GM12878 (cell line): ENCODE data around the gene LRP8. TPM values are rescaled to one million over a fixed set of nuclear protein-coding genes. Genes with fewer than 3 reads are reported as not detected.

ENCODE experiments used
- ATAC-seq: fragments of 200-7000 bp; cut with Tn5 transposase; 3 replicates; pipeline ENCODE4 v1.9.1; 2020; ENCODE audit warnings: mild to moderate bottlenecking, moderate library complexity
- BruUV-seq: library from RNA; stranded (reverse); fragments of 400-500 nt; replicated peaks from 2 replicates; lab custom pipeline; 2021; lab: Mats Ljungman, UMichigan
- CTCF ChIA-PET: fragments of 300-600 bp; sonication (Branson Sonifier 250); formaldehyde crosslinking; extraction: SDS; loops from one replicate; lab custom pipeline; 2021; ENCODE audit warnings: inconsistent platforms; lab: Yijun Ruan, JAX
- POLR2A ChIA-PET: fragments of 350-600 bp; formaldehyde crosslinking; extraction: SDS; loops from one replicate; lab custom pipeline; 2021; ENCODE audit warnings: inconsistent platforms; lab: Charles Lee
- RAD21 ChIA-PET: fragments of 300-600 bp; sonication (Branson Sonifier 250); formaldehyde crosslinking; loops from one replicate; lab custom pipeline; 2023; ENCODE audit warnings: antibody characterized with exemption; ENCODE audit not compliant: unreplicated experiment; lab: Charles Lee
- SMC1A ChIA-PET: fragments of 300-600 bp; sonication (Branson Sonifier 250); formaldehyde crosslinking; loops from one replicate; lab custom pipeline; 2023; ENCODE audit not compliant: unreplicated experiment, uncharacterized antibody; lab: Charles Lee
- DNase-seq: peaks from one replicate; pipeline ENCODE4 v3.0.0-alpha.2; 2011; ENCODE audit warnings: low read depth, low spot score
- FAIRE-seq: peaks from 3 replicates; lab custom pipeline; 2011; peaks lifted over from hg19 to GRCh38; lab: Jason Lieb, UNC
- H2AFZ ChIP-seq: 2 replicates; pipeline ENCODE4 v1.6.0; 2011; ENCODE audit warnings: low read depth, low read length, control low read depth; ENCODE audit not compliant: control insufficient read depth
- H3K27ac ChIP-seq: 2 replicates; pipeline ENCODE4 v1.5.1; 2011; ENCODE audit warnings: control low read depth; ENCODE audit not compliant: control insufficient read depth, insufficient read depth
- H3K27me3 ChIP-seq, 2 experiments: replicated peaks in 1 of 2; 2 replicates each; pipeline versions ENCODE4 v1.6.0 to v1.6.1; 2011; ENCODE audit warnings: low read length in 1 of 2; ENCODE audit not compliant: control insufficient read depth in 2 of 2, insufficient read depth in 2 of 2
- H3K36me3 ChIP-seq, 2 experiments: 2 replicates each; pipeline ENCODE4 v1.5.1; 2011; ENCODE audit warnings: low read length in 1 of 2; ENCODE audit not compliant: control insufficient read depth in 2 of 2, insufficient read depth in 2 of 2
- H3K4me1 ChIP-seq: 2 replicates; pipeline ENCODE4 v1.6.1; 2011; ENCODE audit warnings: mild to moderate bottlenecking, low read length, moderate library complexity, mixed read lengths; ENCODE audit not compliant: control insufficient read depth, insufficient read depth
- H3K4me2 ChIP-seq: 2 replicates; pipeline ENCODE4 v1.6.0; 2011; ENCODE audit warnings: control low read depth; ENCODE audit not compliant: control insufficient read depth, insufficient read depth
- H3K4me3 ChIP-seq: fragments of 200-600 bp; sonication (generic); 2 replicates; pipeline ENCODE4 v1.5.1; 2016
- H3K79me2 ChIP-seq: 2 replicates; pipeline ENCODE4 v1.6.0; 2011; ENCODE audit warnings: low read length; ENCODE audit not compliant: control insufficient read depth, insufficient read depth
- H3K9ac ChIP-seq: 2 replicates; pipeline ENCODE4 v1.8.0; 2011; ENCODE audit warnings: low read length, control low read depth, mixed read lengths; ENCODE audit not compliant: control insufficient read depth, insufficient read depth
- H3K9me3 ChIP-seq: replicated peaks from 3 replicates; pipeline ENCODE4 v1.5.1; 2011; ENCODE audit warnings: mild to moderate bottlenecking, low read length; ENCODE audit not compliant: control insufficient read depth, insufficient read depth
- H4K20me1 ChIP-seq: 2 replicates; pipeline ENCODE4 v1.6.0; 2011; ENCODE audit not compliant: control insufficient read depth, insufficient read depth
- ATF7 ChIP-seq: fragments of 450-650 bp; IDR thresholded peaks from 2 replicates; pipeline ENCODE4 v1.6.1; 2016; ENCODE audit warnings: low read depth, mild to moderate bottlenecking
- BCL11A ChIP-seq: IDR thresholded peaks from 2 replicates; pipeline ENCODE4 v1.6.1; 2011; ENCODE audit warnings: low read depth, low read length
- BHLHE40 ChIP-seq, 2 experiments: fragments of 450-650 bp in 1 of 2; IDR thresholded peaks; 2 replicates each; pipeline ENCODE4 v1.6.1; 2011 to 2017; ENCODE audit warnings: low read depth in 2 of 2, borderline replicate concordance in 1 of 2, improper control_type of control experiment in 1 of 2, low read length in 1 of 2, mild to moderate bottlenecking in 1 of 2
- BRCA1 ChIP-seq: IDR thresholded peaks from 2 replicates; pipeline ENCODE4 v1.6.1; 2011; ENCODE audit warnings: low read depth, low read length, improper control_type of control experiment
- CBX3 ChIP-seq: fragments of 200-600 bp; sonication (generic); IDR thresholded peaks from 2 replicates; pipeline ENCODE4 v1.6.1; 2016; ENCODE audit warnings: low read depth, borderline replicate concordance
- E2F8 ChIP-seq: fragments of 450-650 bp; IDR thresholded peaks from 2 replicates; pipeline ENCODE4 v1.6.1; 2018; ENCODE audit warnings: mild to moderate bottlenecking, low read depth, moderate library complexity; ENCODE audit not compliant: partially characterized antibody
- EGR1 ChIP-seq, 2 experiments: IDR thresholded peaks; 1 replicate in 1 of 2; 2 replicates in 1 of 2; pipeline ENCODE4 v1.6.1; 2011 to 2012; ENCODE audit warnings: low read depth in 2 of 2, low read length in 2 of 2, borderline replicate concordance in 1 of 2, mild to moderate bottlenecking in 1 of 2, moderate library complexity in 1 of 2
- EZH2 ChIP-seq: IDR thresholded peaks from 2 replicates; pipeline ENCODE4 v1.6.1; 2012; ENCODE audit warnings: low read depth, mild to moderate bottlenecking, control low read depth, inconsistent platforms, low read length, borderline replicate concordance; ENCODE audit not compliant: control insufficient read depth
- IKZF2 ChIP-seq, 2 experiments: fragments of 450-650 bp; IDR thresholded peaks; 2 replicates each; pipeline ENCODE4 v1.6.1; 2017; ENCODE audit warnings: mild to moderate bottlenecking in 2 of 2, moderate library complexity in 2 of 2
- MXI1 ChIP-seq: fragments of 150-350 bp; IDR thresholded peaks from 2 replicates; pipeline ENCODE4 v1.6.1; 2011; ENCODE audit warnings: low read depth, mild to moderate bottlenecking, inconsistent platforms, low read length, improper control_type of control experiment
- NBN ChIP-seq: fragments of 450-650 bp; IDR thresholded peaks from 2 replicates; pipeline ENCODE4 v1.6.1; 2016
- NFXL1 ChIP-seq: fragments of 450-650 bp; IDR thresholded peaks from 2 replicates; pipeline ENCODE4 v1.6.1; 2017; ENCODE audit warnings: antibody characterized with exemption, mild to moderate bottlenecking, borderline replicate concordance
- NKRF ChIP-seq: fragments of 450-650 bp; conservative IDR thresholded peaks from 2 replicates; pipeline ENCODE4 v1.6.1; 2017; ENCODE audit warnings: mild to moderate bottlenecking, moderate library complexity
- POLR2AphosphoS5 ChIP-seq: IDR thresholded peaks from 2 replicates; pipeline ENCODE4 v1.6.1; 2011; ENCODE audit warnings: mild to moderate bottlenecking, low read length, inconsistent platforms
- SMARCA5 ChIP-seq: fragments of 450-650 bp; IDR thresholded peaks from 2 replicates; pipeline ENCODE4 v1.6.1; 2017; ENCODE audit warnings: mild to moderate bottlenecking
- SREBF1 ChIP-seq: IDR thresholded peaks from 2 replicates; pipeline ENCODE4 v1.6.1; 2012; ENCODE audit warnings: mild to moderate bottlenecking, low read length
- TARDBP ChIP-seq: IDR thresholded peaks from 2 replicates; pipeline ENCODE4 v1.6.1; 2016; ENCODE audit warnings: borderline replicate concordance
- USF2 ChIP-seq: IDR thresholded peaks from 2 replicates; pipeline ENCODE4 v1.6.1; 2011; ENCODE audit warnings: low read depth, low read length, improper control_type of control experiment, borderline replicate concordance
- ZBED1 ChIP-seq: IDR thresholded peaks from 2 replicates; pipeline ENCODE4 v1.6.1; 2016; ENCODE audit warnings: borderline replicate concordance
- WGBS: methylation state at CpG from one replicate; pipeline ENCODE4 v1.1.6; 2016; ENCODE audit warnings: low lambda C conversion rate; ENCODE audit not compliant: insufficient replicate concordance, insufficient coverage; ENCODE audit errors: missing lambda C conversion rate; 5-methylcytosine and 5-hydroxymethylcytosine counted together
- in situ Hi-C: fragments of 300-500 bp; cut with MboI; formaldehyde crosslinking; loops from 9 replicates; pipeline ENCODE4 v1.14.3; 2018; ENCODE audit warnings: mixed read lengths
- intact Hi-C: fragments of 100-400 bp; cut with micrococcal nuclease; formaldehyde crosslinking; loops from one replicate; pipeline ENCODE4 v1.14.2; 2022; ENCODE audit not compliant: unreplicated experiment
- polyA plus RNA-seq, 11 experiments: library from polyadenylated mRNA; depleted of rRNA in 4 of 11; unstranded in 6 of 11; stranded (reverse) in 5 of 11; fragments of >200 nt; fragmentation: Nextera tagmentation in 4 of 11; fragmentation: Illumina TruSeq in 1 of 11; extraction: Ambion mirVana in 4 of 11; extraction: Trizol in 1 of 11; gene quantifications; 1 replicate in 1 of 11; 2 replicates in 10 of 11; pipeline versions ENCODE4 v1.2.1 to v1.2.3, GENCODE V29; 2011 to 2016; ENCODE audit warnings: inconsistent platforms in 2 of 11, missing spikeins in 2 of 11, low read depth in 1 of 11
- total RNA-seq, 4 experiments: library from RNA; depleted of rRNA in 3 of 4; stranded (reverse); fragments of >200 nt in 3 of 4; fragmentation: Illumina TruSeq in 1 of 4; extraction: Trizol in 1 of 4; gene quantifications; 2 replicates each; pipeline versions ENCODE4 v1.2.1 to v1.2.3, GENCODE V29; 2013 to 2021

Gene LRP8
- total and polyA plus RNA-seq, 10 of the 15 experiments (the other 5 are each of a cell fraction or from before 2014, with no cell fraction given), result 2.8 to 40.5 (median 22.3) TPM

- peaks cover 40% of the 10 kb centered on the region for H3K79me2 ChIP-seq
- peak; percentile 5 for TF ChIP-seq POLR2AphosphoS5
- no peak for TF ChIP-seq IKZF2 (IDR thresholded peaks at IDR 0.05)
- no peak for TF ChIP-seq EZH2
- TF ChIP-seq TARDBP, result no peak
- no peak for TF ChIP-seq NBN
- TF ChIP-seq BRCA1, result no peak
- TF ChIP-seq ATF7, result no peak
- TF ChIP-seq NFXL1, result no peak
- no peak for TF ChIP-seq BCL11A
- peak; percentile 94 for TF ChIP-seq NKRF
- TF ChIP-seq SREBF1, result no peak
- TF ChIP-seq USF2, result no peak
- TF ChIP-seq ZBED1, result no peak
- TF ChIP-seq BHLHE40 (IDR thresholded peaks at IDR 0.05; ENCODE audit: borderline replicate concordance in 1 of 2, low read depth in 2 of 2, low read length in 1 of 2), result peak in 1 of 2 experiments; percentile 63; a peak in 2 of 4 replicates
- no peak for TF ChIP-seq SMARCA5
- no peak for TF ChIP-seq CBX3
- no peak for TF ChIP-seq E2F8
- peak; percentile 75 for TF ChIP-seq MXI1
- TF ChIP-seq EGR1 (IDR thresholded peaks at IDR 0.05; ENCODE audit: borderline replicate concordance in 1 of 2, low read depth in 2 of 2, low read length in 2 of 2), result no peak
Measured at GRCh38 chr1:53326598-53327181, 1.2 kb downstream of the LRP8 start.

More at GRCh38 chr1:53326598-53327181, 1.2 kb downstream of the LRP8 start:
- ChIA-PET SMC1A (interaction anchor here (0.7 to 1.7 kb wide), 7 partner anchors 10 to 67 kb away, joined by 3 to 9 read pairs (median 6); no protein-coding TSS in a partner anchor), CTCF (interaction anchor here (0.7 to 2.5 kb wide), 4 partner anchors 35 to 534 kb away, joined by 3 to 8 read pairs (median 8); no protein-coding TSS in a partner anchor), POLR2A (interaction anchor here (0.6 to 2.4 kb wide), 8 partner anchors 9 to 434 kb away, joined by 3 to 17 read pairs (median 4); no protein-coding TSS in a partner anchor), RAD21 (interaction anchor here (0.9 to 2.8 kb wide), 10 partner anchors 8 to 87 kb away, joined by 3 to 16 read pairs (median 5); no protein-coding TSS in a partner anchor)
- FAIRE-seq (no peak), DNase-seq (no peak), ATAC-seq (peak; percentile 68)
- H2AFZ ChIP-seq, result peak overlapping the region; percentile 78
- peak overlapping the region; percentile 100 for H3K4me3 ChIP-seq
- TSS peak; percentile 93 for BruUV-seq
- peaks cover 11% of the 10 kb centered on the region for H3K4me1 ChIP-seq
- peaks cover 7 to 28% of the 10 kb centered on the region in 2 experiments for H3K36me3 ChIP-seq
- H4K20me1 ChIP-seq, result no peaks in the 10 kb centered on the region
- H3K9me3 ChIP-seq, result no peaks in the 10 kb centered on the region
- peak overlapping the region; percentile 92 for H3K4me2 ChIP-seq
- intact Hi-C loops, result loop anchor here (2.0 to 5.0 kb wide), 3 partner anchors 34 to 66 kb away; no protein-coding TSS in a partner anchor
- in situ Hi-C loops, result no loop called here
- H3K9ac ChIP-seq, result peak overlapping the region; percentile 80
- 2% methylated on average over 47 of the region's 53 CpGs for WGBS
- H3K27me3 ChIP-seq, result no peaks in the 10 kb centered on the region
- H3K27ac ChIP-seq, result peak overlapping the region; percentile 79
